Hematopoietic multipotent progenitor cell treated with erythropoietin and hydrocortisone succinate and interleukin-3 and kit ligand, for 6 days (in vitro differentiated cells): ENCODE data around the gene ENDOV.

Experiments
- DNase-seq: peaks from one replicate; pipeline ENCODE4 v3.0.0-alpha.2; 2015

Gene ENDOV

GRCh38 chr17:80432961-80433550 lies 18.1 kb downstream of the ENDOV start:
- no peak for DNase-seq

GRCh38 chr17:80433916-80434666 lies 19.1 kb downstream of the ENDOV start:
- DNase-seq: no peak

GRCh38 chr17:80437532-80437931 lies 22.6 kb downstream of the ENDOV start:
- DNase-seq: no peak

- DNase-seq: no peak
These were observed 23.8 kb downstream of the ENDOV start for GRCh38 chr17:80438806-80439205.

- DNase-seq: no peak
These were observed 24.5 kb downstream of the ENDOV start for GRCh38 chr17:80439499-80439898.

GRCh38 chr17:80441133-80441578 lies 26.2 kb downstream of the ENDOV start:
- peak; percentile 74 for DNase-seq

- no peak for DNase-seq
These were observed 26.8 kb downstream of the ENDOV start for GRCh38 chr17:80441598-80442322.

GRCh38 chr17:80442323-80442659 lies 27.3 kb downstream of the ENDOV start:
- DNase-seq: no peak

- no peak for DNase-seq
These were observed 27.8 kb downstream of the ENDOV start for GRCh38 chr17:80442764-80443163.

- no peak for DNase-seq
These were observed 28.5 kb downstream of the ENDOV start for GRCh38 chr17:80443498-80443897.

GRCh38 chr17:80443916-80444643 lies 29.1 kb downstream of the ENDOV start:
- no peak for DNase-seq

GRCh38 chr17:80444644-80444979 lies 29.6 kb downstream of the ENDOV start:
- no peak for DNase-seq

- no peak for DNase-seq
These were observed 30.2 kb downstream of the ENDOV start for GRCh38 chr17:80445007-80445725.

GRCh38 chr17:80445726-80446110 lies 30.8 kb downstream of the ENDOV start:
- no peak for DNase-seq

GRCh38 chr17:80446645-80447405 lies 31.9 kb downstream of the ENDOV start:
- DNase-seq: no peak

GRCh38 chr17:80447790-80448189 lies 32.8 kb downstream of the ENDOV start:
- no peak for DNase-seq

GRCh38 chr17:80449194-80449929 lies 34.4 kb downstream of the ENDOV start:
- no peak for DNase-seq

GRCh38 chr17:80449930-80450576 lies 35.1 kb downstream of the ENDOV start:
- DNase-seq: no peak

GRCh38 chr17:80451104-80451775 lies 36.3 kb downstream of the ENDOV start:
- DNase-seq: no peak
